ENCODE results near the gene ZNF483.

The ZNF483 gene

DNA sequence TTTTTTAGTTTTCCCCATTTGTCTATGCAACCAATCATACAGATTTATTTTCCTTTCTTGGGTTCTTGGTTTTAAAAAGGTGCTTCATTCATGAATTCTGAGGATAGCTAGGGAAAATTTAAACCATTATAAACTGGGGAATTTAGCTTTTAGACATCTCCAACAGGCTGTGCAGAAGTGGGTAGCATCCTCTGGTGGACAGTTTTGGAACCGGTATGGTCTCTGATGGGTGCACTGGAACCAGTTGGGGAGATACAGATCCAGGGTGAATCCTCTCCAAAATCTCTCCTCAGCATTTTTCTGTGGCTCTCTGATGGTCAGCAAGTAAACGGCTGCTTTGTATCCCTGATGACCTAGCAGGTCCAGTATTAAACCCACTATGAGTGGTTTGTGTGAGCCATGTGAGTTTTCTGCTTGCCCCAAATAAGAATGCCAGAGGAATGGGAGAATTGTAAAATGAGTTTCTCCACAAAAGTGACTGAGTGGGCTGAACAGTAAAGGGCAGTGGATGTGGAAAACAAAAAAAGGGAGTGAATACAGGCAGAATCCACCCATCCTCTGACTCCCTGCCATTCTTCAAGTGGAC lies 97.0 kb downstream of the ZNF483 start:
- TF ChIP-seq, protein P1, sequence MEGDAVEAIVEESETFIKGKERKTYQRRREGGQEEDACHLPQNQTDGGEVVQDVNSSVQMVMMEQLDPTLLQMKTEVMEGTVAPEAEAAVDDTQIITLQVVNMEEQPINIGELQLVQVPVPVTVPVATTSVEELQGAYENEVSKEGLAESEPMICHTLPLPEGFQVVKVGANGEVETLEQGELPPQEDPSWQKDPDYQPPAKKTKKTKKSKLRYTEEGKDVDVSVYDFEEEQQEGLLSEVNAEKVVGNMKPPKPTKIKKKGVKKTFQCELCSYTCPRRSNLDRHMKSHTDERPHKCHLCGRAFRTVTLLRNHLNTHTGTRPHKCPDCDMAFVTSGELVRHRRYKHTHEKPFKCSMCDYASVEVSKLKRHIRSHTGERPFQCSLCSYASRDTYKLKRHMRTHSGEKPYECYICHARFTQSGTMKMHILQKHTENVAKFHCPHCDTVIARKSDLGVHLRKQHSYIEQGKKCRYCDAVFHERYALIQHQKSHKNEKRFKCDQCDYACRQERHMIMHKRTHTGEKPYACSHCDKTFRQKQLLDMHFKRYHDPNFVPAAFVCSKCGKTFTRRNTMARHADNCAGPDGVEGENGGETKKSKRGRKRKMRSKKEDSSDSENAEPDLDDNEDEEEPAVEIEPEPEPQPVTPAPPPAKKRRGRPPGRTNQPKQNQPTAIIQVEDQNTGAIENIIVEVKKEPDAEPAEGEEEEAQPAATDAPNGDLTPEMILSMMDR (IDR thresholded peaks at IDR 0.05; ENCODE audit: control extremely low read depth, extremely low read depth, low read depth, missing control alignments) = peak; percentile 79
- DNase-seq (ENCODE audit: extremely low spot score) = peak; percentile 47
- ChIA-PET POLR2A (interaction anchor here (0.7 kb wide), 1 partner anchor 41 kb away, joined by 3 read pairs; no protein-coding TSS in a partner anchor), CTCF (interaction anchor here (0.6 to 2.5 kb wide), 19 partner anchors 10 to 195 kb away, joined by 3 to 42 read pairs (median 3); partner anchors contain the start of genes DNAJC25, GNG10 and PTGR1)

DNA sequence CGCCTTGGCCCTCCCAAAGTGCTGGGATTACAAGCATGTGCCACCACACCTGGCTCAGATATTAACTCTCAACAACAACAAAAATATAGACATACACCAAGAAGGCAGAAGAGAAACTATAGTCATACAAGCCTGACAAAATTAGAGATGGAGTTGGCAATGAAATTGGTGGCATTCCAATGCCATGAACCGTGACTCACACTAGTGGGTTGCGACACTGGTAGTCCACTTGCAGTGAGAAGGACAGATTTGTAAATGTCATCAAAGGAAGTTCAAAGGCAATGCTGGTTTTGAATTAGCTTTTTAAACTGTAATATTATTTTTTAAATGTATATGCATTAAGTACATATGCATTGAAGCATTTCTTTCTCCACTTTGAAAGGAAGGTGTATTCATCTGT lies 97.6 kb downstream of the ZNF483 start:
- TF ChIP-seq, protein P1 (IDR thresholded peaks at IDR 0.05; ENCODE audit: control extremely low read depth, extremely low read depth, low read depth, missing control alignments) = no peak
- DNase-seq (ENCODE audit: extremely low spot score) = no peak
- POLR2A ChIA-PET = no interaction called here
- CTCF ChIA-PET = interaction anchor here (2.5 kb wide), 1 partner anchor 11 kb away, joined by 30 read pairs; no protein-coding TSS in a partner anchor
